CD4-positive, alpha-beta T cell treated with Interferon gamma for 1 hour (primary cell): ENCODE measurements around the gene N4BP2L2.
"Not testable (repeated sequence)": the region's sequence is repeated elsewhere in the genome, so short reads cannot be mapped to it uniquely, and the experiment has no call there.

Experiments
- DNase-seq: peaks from one replicate; pipeline ENCODE4 v3.0.0-alpha.2; 2020

The N4BP2L2 gene

GRCh38 chr13:32538621-32539246 lies at the start of gene N4BP2L2:
Gene N4BP2L2 (minus strand): TSS chr13:32538795. CDS start chr13:32537027, 1,768 bp downstream.
- DNase-seq: peak; percentile 91

GRCh38 chr13:32587811-32588170 lies 49.2 kb upstream of the N4BP2L2 start:
- DNase-seq: no peak

- DNase-seq: peak; percentile 42
Measured at GRCh38 chr13:32587011-32587810, 48.6 kb upstream of the N4BP2L2 start.

- DNase-seq: peak; percentile 96
Measured at GRCh38 chr13:32586080-32586900, 47.7 kb upstream of the N4BP2L2 start, which contains the start of gene PDS5B. Gene PDS5B (plus strand): TSS chr13:32586452. CDS start chr13:32648773, 62,321 bp downstream.

GRCh38 chr13:32585550-32586079 lies 47.0 kb upstream of the N4BP2L2 start:
- no peak for DNase-seq

GRCh38 chr13:32582991-32583390 lies 44.4 kb upstream of the N4BP2L2 start:
- DNase-seq: no peak

GRCh38 chr13:32582281-32582680 lies 43.7 kb upstream of the N4BP2L2 start:
- no peak for DNase-seq

GRCh38 chr13:32581177-32581786 lies 42.7 kb upstream of the N4BP2L2 start:
- no peak for DNase-seq

GRCh38 chr13:32577032-32577431 lies 38.4 kb upstream of the N4BP2L2 start:
- no peak for DNase-seq

- DNase-seq: not testable (repeated sequence)
Measured at GRCh38 chr13:32575687-32576086, 37.1 kb upstream of the N4BP2L2 start.

GRCh38 chr13:32560842-32561241 lies 22.2 kb upstream of the N4BP2L2 start:
- not testable (repeated sequence) for DNase-seq

GRCh38 chr13:32555613-32556012 lies 17.0 kb upstream of the N4BP2L2 start:
- DNase-seq: no peak

GRCh38 chr13:32553720-32554119 lies 15.1 kb upstream of the N4BP2L2 start:
- no peak for DNase-seq

GRCh38 chr13:32549788-32550187 lies 11.2 kb upstream of the N4BP2L2 start:
- DNase-seq: no peak

GRCh38 chr13:32548837-32549236 lies 10.2 kb upstream of the N4BP2L2 start:
- DNase-seq: no peak

GRCh38 chr13:32545083-32545482 lies 6.5 kb upstream of the N4BP2L2 start:
- no peak for DNase-seq

- DNase-seq: no peak
Measured at GRCh38 chr13:32542221-32542620, 3.6 kb upstream of the N4BP2L2 start.

GRCh38 chr13:32538143-32538620 lies 413 bp downstream of the N4BP2L2 start:
- no peak for DNase-seq

GRCh38 chr13:32537580-32538142 lies 934 bp downstream of the N4BP2L2 start:
- peak; percentile 59 for DNase-seq

GRCh38 chr13:32535748-32536147 lies 2.8 kb downstream of the N4BP2L2 start:
- DNase-seq: no peak

GRCh38 chr13:32535115-32535514 lies 3.5 kb downstream of the N4BP2L2 start:
- DNase-seq: no peak

GRCh38 chr13:32530841-32531253 lies 7.7 kb downstream of the N4BP2L2 start:
- no peak for DNase-seq
